NCI-H1417 (cell line): ENCODE results near the gene ABCA13.

Source experiments
- DNase-seq, 3 experiments: peaks; one replicate each; lab custom pipeline; 2025; lab: John Stamatoyannopoulos, UW

Gene ABCA13

DNA sequence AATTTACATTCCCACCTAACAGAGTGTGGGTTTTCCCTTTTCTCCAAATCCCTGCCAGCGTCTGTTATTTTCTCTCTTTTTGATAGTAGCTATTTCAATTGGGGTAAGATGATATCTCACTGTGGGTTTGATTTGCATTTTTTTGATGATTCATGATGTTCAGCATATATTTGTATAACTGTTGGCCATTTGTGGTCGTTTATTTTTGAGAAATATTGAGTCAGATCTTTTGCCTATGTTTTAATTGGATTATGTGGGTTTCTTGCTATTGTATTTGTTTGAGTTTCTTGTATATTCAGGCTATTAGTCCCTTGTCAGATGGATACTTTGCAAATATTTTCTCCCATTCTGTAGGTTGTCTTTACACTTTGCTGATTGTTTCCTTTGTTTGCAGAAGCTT, 193.8 kb downstream of the ABCA13 start:
- DNase-seq = no peak

DNA sequence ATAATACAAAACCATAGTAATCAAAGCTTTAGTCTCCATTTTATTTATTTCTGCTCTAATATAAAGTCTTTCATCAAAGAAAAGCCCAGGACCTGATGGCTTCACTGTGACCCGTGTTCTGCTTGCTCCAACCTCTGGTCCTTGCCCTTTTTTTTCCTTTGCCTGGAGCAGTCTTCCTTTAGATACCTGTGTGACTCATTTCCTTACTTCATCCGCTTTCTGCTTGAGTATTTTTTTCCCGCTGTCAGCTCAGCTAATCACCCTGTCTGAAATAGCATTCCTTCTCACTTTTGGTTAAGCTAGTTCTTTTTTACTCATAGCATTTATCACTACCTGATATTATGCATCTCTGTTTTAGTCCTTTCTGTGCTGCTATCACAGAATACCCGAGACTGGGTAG, 194.8 kb downstream of the ABCA13 start:
- DNase-seq = no peak

DNA sequence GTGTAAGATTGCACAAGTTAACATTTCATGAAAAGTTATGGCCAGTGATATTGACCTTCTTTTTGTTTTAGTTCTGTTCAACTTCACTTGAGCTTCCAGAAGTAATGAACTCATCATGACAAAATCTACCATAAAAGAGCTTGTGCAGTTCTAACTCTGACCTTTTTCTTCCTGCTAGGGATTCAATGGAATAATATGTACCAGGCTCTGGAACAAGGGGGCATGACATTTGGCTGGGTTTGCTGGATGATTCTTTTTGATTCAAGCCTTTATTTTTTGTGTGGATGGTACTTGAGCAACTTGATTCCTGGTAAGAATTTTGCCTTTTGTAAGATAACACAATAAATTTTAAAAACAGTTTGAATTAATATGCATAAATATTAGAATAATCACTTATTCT, 205.0 kb downstream of the ABCA13 start:
- no peak for DNase-seq

DNA sequence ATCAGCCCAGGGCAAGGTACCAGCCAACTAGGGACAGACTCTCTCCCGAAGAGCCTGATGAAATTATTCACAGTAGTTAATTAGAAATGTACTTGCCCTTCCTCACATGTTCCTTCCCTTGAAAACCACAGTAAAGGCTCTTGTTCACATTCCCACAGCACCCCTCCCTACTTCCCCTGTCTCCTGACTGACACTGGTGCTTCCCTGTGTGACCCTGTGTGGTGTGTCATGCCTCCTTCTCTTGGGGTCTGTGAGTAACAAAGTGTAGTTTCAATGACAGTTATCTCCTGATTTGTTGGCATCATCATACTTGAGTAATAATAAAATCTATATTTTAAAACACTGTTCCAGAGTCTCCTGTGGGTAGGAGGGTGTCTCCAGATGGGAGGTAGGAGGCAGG, 209.7 kb downstream of the ABCA13 start:
- no peak for DNase-seq

DNA sequence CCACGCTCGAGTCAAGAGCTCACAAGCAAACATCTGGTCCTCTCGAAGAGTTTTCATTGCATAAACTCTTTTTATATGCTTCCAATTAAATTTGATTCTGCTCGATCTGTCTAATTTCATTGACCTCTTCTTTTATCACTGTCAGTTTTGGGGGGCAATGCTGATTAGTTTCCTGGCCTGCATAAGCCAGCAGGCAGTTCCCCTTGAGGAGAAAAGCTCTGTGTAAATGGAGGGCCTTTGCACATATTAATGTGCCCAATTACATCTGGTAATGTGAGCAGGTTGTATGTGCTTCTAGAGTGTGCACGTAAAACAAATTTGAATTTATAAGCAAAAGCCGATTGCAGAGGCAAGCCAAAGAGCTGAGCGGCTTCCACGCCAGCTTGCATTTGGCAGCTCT, 210.3 kb downstream of the ABCA13 start:
- DNase-seq = no peak

DNA sequence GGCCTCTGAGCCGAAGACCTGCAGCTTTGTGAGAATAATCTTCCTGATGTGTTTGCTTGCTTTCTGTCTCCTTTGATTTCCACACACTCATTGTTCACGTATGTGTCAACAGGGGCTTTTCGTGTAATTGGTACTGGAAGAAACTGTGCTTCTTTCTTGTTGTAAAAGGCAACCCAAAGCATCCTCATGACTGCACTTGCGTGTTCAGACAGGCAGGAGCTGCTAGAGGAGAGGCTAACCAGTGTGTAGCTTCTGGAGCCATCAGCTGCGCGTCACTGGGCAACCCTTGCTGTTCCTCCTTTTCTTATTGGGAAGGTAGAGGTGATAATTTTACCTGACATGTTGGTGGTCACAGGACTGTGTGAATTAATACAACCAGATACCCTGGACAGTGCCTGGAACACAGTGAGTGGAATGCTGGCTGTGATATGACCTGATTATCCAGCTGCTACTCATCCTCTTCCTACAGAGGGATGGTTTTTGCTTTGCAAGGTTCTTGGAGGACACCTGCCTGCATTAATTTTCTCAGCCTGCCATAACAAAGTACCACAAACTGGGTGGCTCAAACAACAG, 213.0 kb downstream of the ABCA13 start:
- DNase-seq = no peak

DNA sequence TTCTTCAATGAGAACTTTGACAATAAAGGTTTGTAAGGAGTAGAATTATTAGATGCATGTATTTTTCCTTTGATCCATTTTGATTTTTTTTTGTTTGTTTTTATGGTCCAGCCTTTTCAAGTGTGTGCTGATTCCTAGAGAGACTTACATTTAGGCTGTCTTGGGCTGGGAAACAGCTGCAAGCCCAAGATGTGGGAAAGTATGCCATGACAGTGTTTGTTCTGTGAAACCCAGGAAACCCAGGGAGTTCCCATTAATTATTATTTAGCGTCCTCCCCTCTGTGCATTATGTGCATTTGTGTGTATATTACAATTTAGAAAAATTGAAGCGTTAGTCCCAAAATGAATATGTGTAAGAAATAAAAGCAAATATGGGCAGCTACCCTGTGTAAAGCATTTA, 216.7 kb downstream of the ABCA13 start:
- DNase-seq = peak in 1 of 3 experiments; percentile 51

DNA sequence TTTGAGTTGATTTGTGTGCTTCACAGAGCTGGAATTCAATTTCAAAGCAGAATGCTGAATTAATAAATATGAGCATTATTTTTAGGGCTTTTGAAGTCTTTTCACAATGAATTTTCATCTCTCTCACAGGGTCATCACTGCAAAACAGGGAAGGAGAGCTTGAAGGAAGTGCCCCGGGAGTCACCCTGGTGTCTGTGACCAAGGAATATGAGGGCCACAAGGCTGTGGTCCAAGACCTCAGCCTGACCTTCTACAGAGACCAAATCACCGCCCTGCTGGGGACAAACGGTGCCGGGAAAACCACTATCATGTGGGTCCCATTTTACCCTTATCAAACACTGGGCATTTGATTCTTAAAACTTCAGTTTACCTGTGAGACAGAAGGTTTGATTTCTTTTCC, 217.7 kb downstream of the ABCA13 start:
- DNase-seq = no peak

DNA sequence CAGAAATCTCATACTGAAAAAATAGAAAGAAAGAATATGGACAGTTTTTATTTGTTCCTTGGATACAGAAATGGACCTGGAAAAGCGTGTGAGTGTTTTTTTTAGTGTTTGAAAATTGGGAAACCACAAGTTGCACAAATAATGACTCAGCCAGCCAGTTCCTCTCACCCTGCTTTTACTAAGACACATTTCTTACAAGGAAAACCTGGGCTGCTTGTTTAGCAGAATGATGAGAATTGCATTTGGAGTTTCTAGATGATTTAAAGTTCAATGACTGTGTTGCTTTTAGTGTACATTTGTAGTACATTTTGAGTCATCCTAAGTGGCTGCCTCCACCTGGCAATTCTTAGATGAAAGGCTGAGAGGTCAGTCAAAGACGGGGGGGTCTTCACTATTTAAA, 218.7 kb downstream of the ABCA13 start:
- DNase-seq = no peak

DNA sequence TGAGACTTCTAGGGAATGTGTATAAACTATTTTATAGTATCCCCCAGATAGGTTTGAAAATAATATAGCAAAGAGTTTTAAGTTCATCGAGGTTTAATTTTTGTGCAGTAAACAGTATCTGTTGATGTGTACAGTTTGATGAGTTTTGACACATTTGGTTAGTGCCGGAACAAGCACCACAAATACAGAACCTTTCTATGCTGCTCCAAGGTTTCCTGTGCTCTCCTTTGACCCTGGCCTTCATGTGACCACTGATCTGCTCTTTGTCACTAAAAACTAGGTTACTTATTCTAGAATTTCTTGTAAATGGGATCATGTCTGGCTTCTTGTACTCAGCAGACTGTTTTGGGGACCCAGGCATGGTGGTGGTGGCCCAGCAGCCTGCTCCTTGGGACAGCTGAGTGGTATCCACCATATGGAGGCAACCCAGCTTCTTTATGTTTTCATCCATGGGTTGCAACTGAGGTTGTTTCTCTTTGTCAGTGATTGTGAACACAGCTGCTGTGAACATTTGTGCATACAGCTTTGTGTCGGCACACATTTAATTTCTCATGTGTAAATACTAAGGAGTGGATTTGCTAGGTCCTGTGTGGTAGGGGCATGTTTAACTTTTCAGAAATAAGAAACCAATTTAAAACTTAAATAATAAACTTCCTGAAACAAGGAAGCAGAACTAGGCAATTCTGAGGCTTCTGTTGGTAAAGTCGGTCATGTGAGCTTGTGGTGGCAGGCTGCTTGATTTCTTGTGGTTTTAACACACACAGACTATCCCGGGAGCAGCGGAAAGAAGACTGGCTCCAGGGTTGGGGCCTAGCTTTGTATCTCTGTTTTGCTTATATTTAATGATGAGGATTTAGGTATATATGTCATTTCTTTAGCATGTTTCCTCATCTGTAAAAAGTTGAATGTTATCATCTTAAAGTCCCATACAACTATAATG, 219.4 kb downstream of the ABCA13 start:
- DNase-seq = no peak

DNA sequence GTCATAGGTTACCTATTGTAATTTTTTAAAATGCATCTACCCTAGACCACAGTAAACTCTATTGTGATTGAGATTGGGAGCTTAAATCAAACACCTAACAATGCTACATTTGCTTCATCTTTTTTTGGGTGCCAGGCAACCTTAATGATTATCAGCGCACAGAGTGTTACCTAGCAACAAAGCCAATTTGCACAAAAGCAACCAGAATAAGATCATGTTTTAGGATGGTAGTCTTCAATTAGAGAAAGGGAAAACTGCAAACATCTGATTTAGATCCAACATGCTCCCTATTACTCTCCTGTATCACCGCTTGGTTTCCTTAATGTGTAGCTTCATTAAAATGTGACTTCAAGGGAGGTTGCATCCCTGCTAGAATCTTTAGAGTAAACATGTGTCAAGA, 226.9 kb downstream of the ABCA13 start:
- peak in 2 of 3 experiments; percentile 22 to 67 for DNase-seq

DNA sequence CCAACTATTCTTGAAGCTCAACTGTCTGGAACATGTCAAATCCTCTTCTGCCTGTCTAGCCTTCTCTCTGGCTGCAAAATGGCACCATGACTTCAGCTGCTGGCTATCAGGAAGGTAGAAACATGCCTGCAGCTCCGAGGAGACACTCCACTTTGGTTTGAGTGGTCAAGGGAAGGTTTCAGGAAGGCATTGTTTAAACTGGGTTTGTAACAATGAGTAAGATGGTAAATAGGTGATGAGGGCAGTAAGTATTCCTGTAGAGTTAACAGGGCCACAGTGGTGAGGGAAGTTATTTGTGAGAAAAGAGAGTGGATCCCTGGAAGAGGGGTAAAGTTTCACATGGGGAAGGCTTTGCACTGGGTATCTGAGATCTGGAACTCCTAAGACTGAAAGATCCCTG, 231.5 kb downstream of the ABCA13 start:
- no peak for DNase-seq

DNA sequence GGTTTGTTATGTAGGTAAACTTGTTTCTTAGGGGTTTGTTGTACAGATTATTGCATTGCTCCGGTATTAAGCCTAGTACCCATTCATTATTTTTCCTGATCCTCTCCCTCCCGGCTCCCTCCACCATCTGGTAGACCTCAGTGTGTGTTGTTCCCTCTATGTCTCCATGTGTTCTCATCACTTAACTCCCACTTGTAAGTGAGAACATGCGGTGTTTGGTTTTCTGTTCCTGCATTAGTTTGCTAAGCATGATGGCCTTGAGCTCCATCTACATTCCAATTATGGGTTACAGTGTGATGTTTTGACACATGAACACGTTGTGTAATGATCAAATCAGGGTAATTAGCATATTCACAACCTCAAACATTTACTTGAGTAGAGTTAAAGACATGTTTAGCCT, 237.5 kb downstream of the ABCA13 start:
- DNase-seq = no peak

DNA sequence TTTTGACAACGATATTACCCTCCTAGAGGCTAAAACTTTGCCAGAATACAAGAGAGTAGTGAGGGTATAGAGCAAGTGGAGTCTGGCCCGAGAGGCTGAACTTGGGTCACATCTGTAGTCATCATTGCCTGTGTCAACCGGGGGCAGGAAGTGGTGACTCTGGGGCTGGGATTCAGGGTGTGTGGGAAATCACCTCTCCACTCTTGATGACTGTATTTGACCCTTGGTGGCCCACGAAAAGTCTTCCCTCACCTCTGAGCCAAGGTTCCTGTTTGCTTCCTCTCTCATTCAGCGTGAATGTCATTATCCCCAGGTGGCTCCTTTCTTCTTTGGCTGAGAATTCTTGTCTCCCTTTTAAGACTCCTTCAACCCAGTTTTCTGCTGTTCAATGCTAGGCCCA, 240.4 kb downstream of the ABCA13 start:
- DNase-seq = no peak

DNA sequence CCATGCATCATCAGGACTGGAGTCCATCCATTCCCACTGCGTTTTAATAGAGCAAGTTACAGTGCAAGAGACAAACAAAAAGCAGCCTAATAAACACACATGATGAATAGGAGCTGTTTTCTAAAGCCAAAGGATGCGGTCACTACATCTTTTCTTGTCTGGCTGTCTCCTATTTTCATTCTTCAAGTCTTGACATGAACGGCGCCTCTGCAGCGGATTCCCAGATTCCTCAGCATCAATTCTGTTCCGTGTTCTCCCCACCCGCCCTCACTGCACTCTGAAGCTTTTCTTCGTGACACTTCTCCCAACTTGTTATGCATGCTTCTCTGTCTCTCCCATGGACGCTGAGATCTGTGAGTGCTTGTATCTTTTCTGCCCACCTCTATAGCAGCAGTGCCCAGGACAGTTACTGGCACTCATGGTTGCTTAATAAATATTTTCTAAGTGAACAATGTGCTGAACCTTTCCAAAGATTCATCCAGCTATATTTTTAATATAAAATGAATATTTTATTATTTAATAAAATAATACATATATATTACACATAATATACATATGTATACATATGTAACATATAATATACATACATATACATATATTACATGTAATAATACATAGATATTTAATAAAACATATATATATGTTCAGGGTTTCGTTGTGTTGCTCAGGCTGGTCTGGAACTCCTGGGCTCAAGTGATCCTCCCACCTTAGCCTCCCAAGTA, 242.9 kb downstream of the ABCA13 start:
- no peak for DNase-seq

DNA sequence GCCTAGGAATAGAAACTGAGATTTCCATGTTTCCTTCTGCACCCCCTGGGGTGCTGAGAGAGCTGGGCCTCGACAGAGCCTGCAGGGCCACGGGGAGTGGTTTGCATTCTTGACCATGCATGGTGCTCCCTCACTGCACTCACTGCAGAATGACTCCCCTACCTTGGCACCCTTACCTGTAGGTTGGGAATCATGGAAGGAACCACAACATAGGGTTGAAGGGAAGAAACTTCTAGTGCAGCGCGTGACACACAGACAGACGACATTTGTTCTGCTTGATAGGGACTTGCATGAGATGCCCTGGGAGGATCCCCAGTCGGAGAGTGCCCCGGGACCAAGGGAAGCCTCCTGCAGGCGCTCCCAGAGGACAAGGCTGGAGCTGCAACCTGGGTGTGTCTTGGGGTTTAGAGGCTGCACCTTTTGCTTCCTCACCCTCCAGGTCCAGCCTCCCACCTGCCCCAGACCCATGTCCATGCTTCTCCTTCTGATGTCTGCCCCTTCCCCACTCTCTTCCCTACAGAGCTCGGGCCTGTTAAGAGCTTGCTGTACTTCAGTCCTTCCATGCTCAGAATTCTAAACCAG, 245.2 kb downstream of the ABCA13 start:
- no peak for DNase-seq

DNA sequence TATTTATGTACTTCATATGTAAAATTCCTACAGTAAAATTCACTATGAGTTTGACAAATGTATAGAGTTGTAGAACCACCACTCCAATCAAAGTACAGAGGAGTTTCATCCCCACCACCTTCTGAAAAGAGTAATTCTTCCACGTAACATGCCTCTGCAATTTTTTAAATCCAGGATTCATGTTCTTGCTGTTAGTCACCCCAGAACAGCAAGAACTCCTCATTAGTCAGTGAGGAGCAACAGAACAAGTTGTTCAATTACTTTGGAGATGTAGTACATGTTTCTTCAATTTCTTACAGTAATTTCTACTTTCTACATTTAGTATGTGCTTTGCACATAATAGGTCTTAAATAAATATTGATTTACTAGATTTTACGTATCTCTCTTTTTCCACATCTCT, 248.1 kb downstream of the ABCA13 start:
- no peak for DNase-seq

DNA sequence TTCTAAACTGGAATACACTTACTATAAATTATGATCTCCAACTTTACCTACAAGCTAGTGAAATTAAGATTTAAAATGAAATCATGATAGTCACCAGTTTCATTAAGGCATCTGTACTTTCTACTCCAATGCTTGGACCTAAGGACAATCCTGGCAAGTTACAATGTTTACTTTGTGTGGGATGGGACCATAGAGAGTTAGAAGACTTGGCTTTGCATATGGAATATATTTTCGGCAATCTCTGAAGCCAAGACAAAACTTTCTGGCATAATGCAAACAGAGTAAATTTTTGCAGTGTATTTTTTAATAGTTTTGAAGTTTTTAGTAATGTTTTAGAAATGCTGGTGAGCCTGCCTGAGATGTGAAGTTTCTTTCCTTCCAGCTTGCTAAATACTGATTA, 248.9 kb downstream of the ABCA13 start:
- no peak for DNase-seq

DNA sequence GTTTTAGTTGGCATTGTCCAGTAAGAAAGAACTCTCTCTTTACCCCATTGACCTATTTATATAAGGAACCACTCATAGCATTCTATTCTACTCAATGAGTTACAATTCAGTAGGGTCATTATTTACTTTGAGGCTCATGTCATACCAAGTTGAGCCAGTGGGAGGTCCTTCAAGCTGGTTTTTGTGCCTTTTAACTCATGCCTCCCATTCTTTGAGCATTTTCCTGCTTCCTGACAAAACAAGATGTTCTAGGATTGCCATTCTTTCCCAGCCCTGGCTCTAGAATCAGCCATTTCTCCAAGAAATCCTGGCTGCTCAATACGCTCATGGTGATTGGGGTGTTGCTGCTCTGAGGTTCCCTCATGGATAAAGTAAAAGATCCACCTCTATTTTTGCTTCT, 250.1 kb downstream of the ABCA13 start:
- DNase-seq = no peak

DNA sequence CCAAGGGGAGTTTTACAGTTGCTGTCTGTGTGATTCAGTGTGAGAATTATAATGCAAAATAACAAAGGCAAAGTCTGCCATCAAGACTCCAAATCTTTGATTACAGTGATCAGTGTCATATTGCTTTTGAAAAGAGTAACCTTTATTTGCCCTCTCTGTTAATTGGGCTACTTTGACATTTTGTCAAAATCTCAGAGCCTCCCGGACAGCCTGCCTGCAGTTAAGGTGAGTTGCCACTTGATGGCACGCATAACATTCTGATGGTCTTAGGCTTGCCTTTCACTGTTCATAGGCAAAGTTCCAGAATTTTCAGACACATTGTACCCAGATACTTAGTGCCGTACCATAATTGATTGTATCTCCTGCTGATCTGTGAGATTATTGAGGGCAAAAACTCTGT, 253.5 kb downstream of the ABCA13 start:
- peak in 1 of 3 experiments; percentile 51 for DNase-seq

DNA sequence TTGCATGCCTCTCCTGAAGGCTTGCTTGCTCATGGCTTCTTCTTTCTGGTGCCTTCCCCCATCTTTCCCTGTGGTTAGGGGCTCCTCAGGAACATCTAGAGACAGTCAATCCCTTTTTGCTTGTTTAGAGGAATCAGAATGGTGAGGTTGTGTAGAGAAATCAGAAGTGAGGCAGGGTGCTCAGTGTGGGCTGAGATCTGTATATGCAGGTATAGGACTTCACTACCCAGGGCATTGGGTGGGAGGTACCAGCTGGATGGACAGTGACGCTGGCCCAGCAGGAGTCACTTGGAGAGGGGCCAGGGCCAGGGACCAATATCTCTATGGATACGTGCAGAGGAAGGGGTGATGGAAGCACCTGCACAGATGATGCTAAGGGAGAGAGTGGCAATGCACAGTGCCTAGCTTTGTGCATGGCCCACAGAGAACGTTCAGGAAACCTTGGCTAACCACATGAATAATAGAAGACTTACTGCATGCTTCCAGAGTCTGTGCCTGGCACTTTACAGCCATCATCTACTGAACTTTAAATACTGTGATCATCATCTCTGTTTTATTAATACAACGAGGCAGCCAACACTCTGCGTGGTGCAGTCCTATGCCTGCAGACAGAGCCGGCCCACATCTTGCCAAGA, 255.2 kb downstream of the ABCA13 start:
- DNase-seq = no peak

DNA sequence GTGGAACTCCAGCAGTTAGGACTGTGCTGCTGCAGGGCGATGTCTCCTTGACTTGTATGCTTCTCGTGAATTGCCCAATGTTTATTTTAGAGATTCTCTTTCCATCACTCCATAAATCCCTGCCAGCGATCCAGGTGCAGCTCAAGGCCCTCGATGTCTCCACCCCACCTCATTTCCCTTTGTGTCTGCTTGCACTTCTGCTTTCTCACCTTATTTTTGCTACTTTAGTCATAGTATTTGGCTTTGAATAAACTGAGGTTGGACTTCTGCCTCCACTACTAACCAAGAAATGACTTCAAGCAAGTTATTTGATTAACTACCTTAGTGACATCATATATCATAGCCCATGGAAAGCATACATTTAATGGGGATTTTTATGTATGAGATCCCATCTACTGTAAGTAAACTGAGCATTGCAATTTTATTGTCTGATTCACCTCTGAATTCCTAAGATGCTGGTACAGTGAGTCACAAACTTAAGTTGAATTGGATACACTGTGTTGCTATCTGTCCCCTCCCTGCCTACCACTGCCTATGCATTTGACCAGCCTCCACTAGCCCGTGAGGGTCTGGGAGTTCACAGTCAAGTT, 255.8 kb downstream of the ABCA13 start:
- DNase-seq = peak in 2 of 3 experiments; percentile 23 to 46
